Measurements from ENCODE around the gene PLEKHJ1.

DNA sequence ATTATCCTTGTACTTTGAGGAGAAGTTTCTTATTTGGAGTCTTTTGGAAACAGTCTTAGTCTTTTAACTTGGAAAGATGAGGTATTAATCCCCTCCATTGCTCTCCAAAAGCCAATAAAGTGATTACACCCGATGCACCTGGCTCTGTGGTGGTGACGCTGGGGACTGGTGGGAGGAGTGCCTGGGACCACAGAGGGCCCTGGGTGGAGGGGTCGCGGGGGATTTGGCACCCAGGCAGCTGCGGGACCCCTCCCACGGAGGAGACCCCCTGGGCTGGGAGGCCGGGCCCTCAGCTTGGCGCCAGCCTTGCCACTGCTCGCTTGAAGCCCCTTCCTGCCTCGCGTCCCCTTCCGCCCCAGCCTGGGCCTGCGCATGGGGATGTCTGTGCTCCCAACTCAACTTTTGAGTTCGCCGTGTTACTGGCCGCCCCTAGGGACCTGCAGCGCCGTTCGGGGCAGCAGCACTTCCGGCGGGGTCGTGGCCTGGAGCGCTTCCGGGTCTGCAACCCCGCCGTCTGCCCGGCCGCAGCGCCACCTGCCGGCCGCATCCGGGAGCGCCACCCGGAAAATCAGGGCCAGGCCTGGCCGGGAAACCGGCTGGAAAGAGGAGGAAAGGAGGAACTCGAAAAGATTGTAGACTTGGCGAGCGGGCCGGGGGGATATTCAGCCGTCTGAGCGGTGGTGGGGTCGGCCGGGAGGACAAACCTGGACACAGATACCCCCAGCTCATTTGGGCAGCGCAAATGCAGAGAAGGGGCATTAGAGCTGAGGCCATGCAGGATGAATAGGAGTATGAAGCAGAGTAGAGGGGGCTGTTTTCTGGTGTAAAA, 37.4 kb upstream of the PLEKHJ1 start:
- TF ChIP-seq, protein P1, sequence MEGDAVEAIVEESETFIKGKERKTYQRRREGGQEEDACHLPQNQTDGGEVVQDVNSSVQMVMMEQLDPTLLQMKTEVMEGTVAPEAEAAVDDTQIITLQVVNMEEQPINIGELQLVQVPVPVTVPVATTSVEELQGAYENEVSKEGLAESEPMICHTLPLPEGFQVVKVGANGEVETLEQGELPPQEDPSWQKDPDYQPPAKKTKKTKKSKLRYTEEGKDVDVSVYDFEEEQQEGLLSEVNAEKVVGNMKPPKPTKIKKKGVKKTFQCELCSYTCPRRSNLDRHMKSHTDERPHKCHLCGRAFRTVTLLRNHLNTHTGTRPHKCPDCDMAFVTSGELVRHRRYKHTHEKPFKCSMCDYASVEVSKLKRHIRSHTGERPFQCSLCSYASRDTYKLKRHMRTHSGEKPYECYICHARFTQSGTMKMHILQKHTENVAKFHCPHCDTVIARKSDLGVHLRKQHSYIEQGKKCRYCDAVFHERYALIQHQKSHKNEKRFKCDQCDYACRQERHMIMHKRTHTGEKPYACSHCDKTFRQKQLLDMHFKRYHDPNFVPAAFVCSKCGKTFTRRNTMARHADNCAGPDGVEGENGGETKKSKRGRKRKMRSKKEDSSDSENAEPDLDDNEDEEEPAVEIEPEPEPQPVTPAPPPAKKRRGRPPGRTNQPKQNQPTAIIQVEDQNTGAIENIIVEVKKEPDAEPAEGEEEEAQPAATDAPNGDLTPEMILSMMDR (IDR thresholded peaks at IDR 0.05 in 4 of 5, conservative IDR thresholded peaks at IDR 0.05 in 1 of 5): peak; percentile 95 to 99 (median 99)
- TF ChIP-seq POLR2A (IDR thresholded peaks at IDR 0.05): peak in 1 of 2 donors; percentile 22
